K562 (cell line): ENCODE results near the gene DLGAP1. TPM values are rescaled to one million over a fixed set of nuclear protein-coding genes. Genes with fewer than 3 reads are reported as not detected.
A peak's percentile ranks its signal among the peaks of the same experiment; 100 is the strongest.

ENCODE experiments used
- C11orf30 ChIP-seq: fragments of 450-650 bp; IDR thresholded peaks from 2 replicates; pipeline ENCODE4 v1.6.1; 2016; ENCODE audit warnings: low read depth, mild to moderate bottlenecking
- HOXB6 ChIP-seq: fragments of 250-450 bp; sonication (Bioruptor Pico); IDR thresholded peaks from 2 replicates; pipeline ENCODE4 v1.5.1; 2022; ENCODE audit warnings: mild to moderate bottlenecking, borderline replicate concordance
- MBD2 ChIP-seq: sonication (generic); IDR thresholded peaks from 2 replicates; pipeline ENCODE4 v1.6.1; 2016; ENCODE audit warnings: low read depth, borderline replicate concordance
- MEIS2 ChIP-seq: fragments of 450-650 bp; IDR thresholded peaks from 2 replicates; pipeline ENCODE4 v1.6.1; 2014; ENCODE audit warnings: mild to moderate bottlenecking; ENCODE audit not compliant: partially characterized antibody
- NFIC ChIP-seq: fragments of 450-650 bp; IDR thresholded peaks from 2 replicates; pipeline ENCODE4 v1.6.1; 2017; ENCODE audit warnings: mild to moderate bottlenecking, inconsistent platforms
- NR2C2 ChIP-seq, 2 experiments: fragments of 200-800 bp in 1 of 2; sonication (Bioruptor generic) in 1 of 2; sonication (generic) in 1 of 2; formaldehyde crosslinking in 1 of 2; IDR thresholded peaks; 2 replicates each; pipeline versions ENCODE4 v1.6.1 to v1.8.0; 2016 to 2022; ENCODE audit warnings: mild to moderate bottlenecking in 1 of 2, missing compliant biosample characterization in 1 of 2, missing genetic modification characterization in 1 of 2, missing genetic modification reagents in 1 of 2
- POLR2AphosphoS5 ChIP-seq: IDR thresholded peaks from 2 replicates; pipeline ENCODE4 v1.6.1; 2011; ENCODE audit warnings: mild to moderate bottlenecking, low read depth, low read length, moderate library complexity; ENCODE audit not compliant: control insufficient read depth, insufficient read depth
- PPARD ChIP-seq: fragments of 250-450 bp; sonication (Bioruptor Pico); IDR thresholded peaks from 2 replicates; pipeline ENCODE4 v1.8.0; 2022; ENCODE audit warnings: inconsistent platforms, mild to moderate bottlenecking, moderate library complexity
- RFX5 ChIP-seq: IDR thresholded peaks from 2 replicates; pipeline ENCODE4 v1.6.1; 2011; ENCODE audit warnings: low read depth, mild to moderate bottlenecking, improper control_type of control experiment, low read length
- SAFB2 ChIP-seq: fragments of 200-400 bp; formaldehyde crosslinking; IDR thresholded peaks from 2 replicates; pipeline ENCODE4 v1.6.1; 2018; ENCODE audit warnings: borderline replicate concordance, low read length, low read depth, moderate library complexity; ENCODE audit not compliant: severe bottlenecking
- SREBF2 ChIP-seq: sonication (generic); formaldehyde crosslinking; IDR thresholded peaks from 2 replicates; pipeline ENCODE4 v1.4.0; 2020; ENCODE audit warnings: mild to moderate bottlenecking, missing genetic modification reagents
- U2AF2 ChIP-seq: fragments of 200-400 bp; formaldehyde crosslinking; optimal IDR thresholded peaks from 2 replicates; pipeline ENCODE3; 2017; ENCODE audit warnings: low read depth, mild to moderate bottlenecking, low read length
- ZNF175 ChIP-seq: fragments of 200-800 bp; sonication (Bioruptor generic); IDR thresholded peaks from 2 replicates; pipeline ENCODE4 v1.6.1; 2016; ENCODE audit warnings: low read depth, mild to moderate bottlenecking, missing genetic modification characterization, missing compliant biosample characterization
- ZNF282 ChIP-seq: sonication (generic); formaldehyde crosslinking; IDR thresholded peaks from 2 replicates; pipeline ENCODE4 v1.8.1; 2023; ENCODE audit warnings: missing genetic modification reagents
- polyA plus RNA-seq, 8 experiments: library from polyadenylated mRNA; depleted of rRNA in 4 of 8; stranded (reverse) in 5 of 8; unstranded in 3 of 8; fragments of >200 nt; fragmentation: Nextera tagmentation in 2 of 8; fragmentation: Illumina TruSeq in 1 of 8; extraction: Ambion mirVana in 2 of 8; extraction: Trizol in 1 of 8; gene quantifications; 2 replicates each; pipeline versions ENCODE4 v1.2.1 to v1.2.3, GENCODE V29; 2011 to 2014; ENCODE audit warnings: inconsistent platforms in 1 of 8, missing spikeins in 1 of 8
- total RNA-seq, 7 experiments: library from RNA; depleted of rRNA in 6 of 7; stranded (reverse); fragments of >200 nt in 6 of 7; fragmentation: Illumina TruSeq in 2 of 7; extraction: Trizol in 2 of 7; gene quantifications; 2 replicates each; pipeline versions ENCODE4 v1.2.1 to v1.2.3, GENCODE V29; 2011 to 2021; ENCODE audit warnings: low replicate concordance in 1 of 7
- TF ChIP-seq, protein P1 (sequence below): fragments of 250-450 bp; sonication (Bioruptor Pico); IDR thresholded peaks from 2 replicates; pipeline ENCODE4 v1.8.0; 2022; ENCODE audit warnings: moderate library complexity, mild to moderate bottlenecking, inconsistent platforms
- TF ChIP-seq, protein P2 (sequence below): sonication (generic); formaldehyde crosslinking; IDR thresholded peaks from 2 replicates; pipeline ENCODE4 v1.8.1; 2023; ENCODE audit warnings: missing genetic modification reagents, mild to moderate bottlenecking, borderline replicate concordance
- TF ChIP-seq, protein P3 (sequence below): fragments of 250-450 bp; sonication (Bioruptor Pico); IDR thresholded peaks from 2 replicates; pipeline ENCODE4 v1.5.0; 2021; ENCODE audit warnings: mild to moderate bottlenecking, moderate library complexity

DLGAP1 gene
- total and polyA plus RNA-seq, 9 of the 15 experiments (the other 6 are each of a cell fraction or from before 2014, with no cell fraction given): 0.04 to 0.22 (median 0.08) TPM

DNA sequence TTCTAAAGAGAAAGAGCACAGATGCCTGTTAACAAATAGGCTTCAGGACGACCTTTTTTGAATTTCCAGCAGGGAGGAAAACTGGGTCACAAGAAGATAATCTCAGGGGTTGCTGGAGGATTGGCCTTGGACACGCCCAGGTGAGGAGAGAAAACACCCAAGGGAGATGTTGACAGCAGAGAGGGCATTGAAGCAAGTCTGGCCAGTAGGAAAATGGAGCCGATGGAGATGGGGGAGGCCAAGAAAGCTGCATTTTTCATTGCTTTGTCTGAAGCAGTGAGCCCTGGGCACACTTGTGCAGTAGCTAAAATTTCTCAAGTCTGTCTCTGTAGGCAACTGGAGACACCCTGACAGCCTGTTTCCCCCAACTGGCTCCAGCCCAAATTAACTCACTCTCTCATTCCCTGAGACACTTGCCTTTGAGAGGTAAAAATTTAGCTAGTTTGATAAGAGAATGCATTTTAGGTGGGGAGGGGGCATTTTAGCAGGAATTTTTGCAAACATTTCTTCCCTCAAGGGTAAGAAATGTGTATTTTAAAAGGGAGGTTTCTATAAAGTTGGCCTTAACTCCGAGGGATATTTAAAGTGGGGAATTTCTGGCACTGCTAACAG is 839.6 kb downstream of the DLGAP1 start (continued):
- TF ChIP-seq MBD2: no peak
- TF ChIP-seq HOXB6 (CRISPR knock-in tag): no peak
- TF ChIP-seq MEIS2: peak; percentile 20
- TF ChIP-seq SAFB2: no peak
- no peak for TF ChIP-seq ZNF282
- TF ChIP-seq C11orf30: no peak
- no peak for TF ChIP-seq NR2C2 (CRISPR knock-in tag; IDR thresholded peaks at IDR 0.05)
- TF ChIP-seq NR2C2 (tag; IDR thresholded peaks at IDR 0.05): no peak
- no peak for TF ChIP-seq NFIC
- no peak for TF ChIP-seq RFX5
- TF ChIP-seq U2AF2: no peak
- TF ChIP-seq SREBF2: no peak
- TF ChIP-seq POLR2AphosphoS5: no peak
- TF ChIP-seq ZNF175 (CRISPR knock-in tag): 0 out of 2 replicates have a peak, but pooled peaks have one; percentile 21
- TF ChIP-seq PPARD (CRISPR knock-in tag): no peak
- TF ChIP-seq, protein P1, sequence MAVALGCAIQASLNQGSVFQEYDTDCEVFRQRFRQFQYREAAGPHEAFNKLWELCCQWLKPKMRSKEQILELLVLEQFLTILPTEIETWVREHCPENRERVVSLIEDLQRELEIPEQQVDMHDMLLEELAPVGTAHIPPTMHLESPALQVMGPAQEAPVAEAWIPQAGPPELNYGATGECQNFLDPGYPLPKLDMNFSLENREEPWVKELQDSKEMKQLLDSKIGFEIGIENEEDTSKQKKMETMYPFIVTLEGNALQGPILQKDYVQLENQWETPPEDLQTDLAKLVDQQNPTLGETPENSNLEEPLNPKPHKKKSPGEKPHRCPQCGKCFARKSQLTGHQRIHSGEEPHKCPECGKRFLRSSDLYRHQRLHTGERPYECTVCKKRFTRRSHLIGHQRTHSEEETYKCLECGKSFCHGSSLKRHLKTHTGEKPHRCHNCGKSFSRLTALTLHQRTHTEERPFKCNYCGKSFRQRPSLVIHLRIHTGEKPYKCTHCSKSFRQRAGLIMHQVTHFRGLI (CRISPR knock-in tag): no peak
- TF ChIP-seq, protein P2, sequence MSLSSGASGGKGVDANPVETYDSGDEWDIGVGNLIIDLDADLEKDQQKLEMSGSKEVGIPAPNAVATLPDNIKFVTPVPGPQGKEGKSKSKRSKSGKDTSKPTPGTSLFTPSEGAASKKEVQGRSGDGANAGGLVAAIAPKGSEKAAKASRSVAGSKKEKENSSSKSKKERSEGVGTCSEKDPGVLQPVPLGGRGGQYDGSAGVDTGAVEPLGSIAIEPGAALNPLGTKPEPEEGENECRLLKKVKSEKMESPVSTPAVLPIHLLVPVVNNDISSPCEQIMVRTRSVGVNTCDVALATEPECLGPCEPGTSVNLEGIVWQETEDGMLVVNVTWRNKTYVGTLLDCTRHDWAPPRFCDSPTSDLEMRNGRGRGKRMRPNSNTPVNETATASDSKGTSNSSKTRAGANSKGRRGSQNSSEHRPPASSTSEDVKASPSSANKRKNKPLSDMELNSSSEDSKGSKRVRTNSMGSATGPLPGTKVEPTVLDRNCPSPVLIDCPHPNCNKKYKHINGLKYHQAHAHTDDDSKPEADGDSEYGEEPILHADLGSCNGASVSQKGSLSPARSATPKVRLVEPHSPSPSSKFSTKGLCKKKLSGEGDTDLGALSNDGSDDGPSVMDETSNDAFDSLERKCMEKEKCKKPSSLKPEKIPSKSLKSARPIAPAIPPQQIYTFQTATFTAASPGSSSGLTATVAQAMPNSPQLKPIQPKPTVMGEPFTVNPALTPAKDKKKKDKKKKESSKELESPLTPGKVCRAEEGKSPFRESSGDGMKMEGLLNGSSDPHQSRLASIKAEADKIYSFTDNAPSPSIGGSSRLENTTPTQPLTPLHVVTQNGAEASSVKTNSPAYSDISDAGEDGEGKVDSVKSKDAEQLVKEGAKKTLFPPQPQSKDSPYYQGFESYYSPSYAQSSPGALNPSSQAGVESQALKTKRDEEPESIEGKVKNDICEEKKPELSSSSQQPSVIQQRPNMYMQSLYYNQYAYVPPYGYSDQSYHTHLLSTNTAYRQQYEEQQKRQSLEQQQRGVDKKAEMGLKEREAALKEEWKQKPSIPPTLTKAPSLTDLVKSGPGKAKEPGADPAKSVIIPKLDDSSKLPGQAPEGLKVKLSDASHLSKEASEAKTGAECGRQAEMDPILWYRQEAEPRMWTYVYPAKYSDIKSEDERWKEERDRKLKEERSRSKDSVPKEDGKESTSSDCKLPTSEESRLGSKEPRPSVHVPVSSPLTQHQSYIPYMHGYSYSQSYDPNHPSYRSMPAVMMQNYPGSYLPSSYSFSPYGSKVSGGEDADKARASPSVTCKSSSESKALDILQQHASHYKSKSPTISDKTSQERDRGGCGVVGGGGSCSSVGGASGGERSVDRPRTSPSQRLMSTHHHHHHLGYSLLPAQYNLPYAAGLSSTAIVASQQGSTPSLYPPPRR (CRISPR knock-in tag): no peak
- TF ChIP-seq, protein P3, sequence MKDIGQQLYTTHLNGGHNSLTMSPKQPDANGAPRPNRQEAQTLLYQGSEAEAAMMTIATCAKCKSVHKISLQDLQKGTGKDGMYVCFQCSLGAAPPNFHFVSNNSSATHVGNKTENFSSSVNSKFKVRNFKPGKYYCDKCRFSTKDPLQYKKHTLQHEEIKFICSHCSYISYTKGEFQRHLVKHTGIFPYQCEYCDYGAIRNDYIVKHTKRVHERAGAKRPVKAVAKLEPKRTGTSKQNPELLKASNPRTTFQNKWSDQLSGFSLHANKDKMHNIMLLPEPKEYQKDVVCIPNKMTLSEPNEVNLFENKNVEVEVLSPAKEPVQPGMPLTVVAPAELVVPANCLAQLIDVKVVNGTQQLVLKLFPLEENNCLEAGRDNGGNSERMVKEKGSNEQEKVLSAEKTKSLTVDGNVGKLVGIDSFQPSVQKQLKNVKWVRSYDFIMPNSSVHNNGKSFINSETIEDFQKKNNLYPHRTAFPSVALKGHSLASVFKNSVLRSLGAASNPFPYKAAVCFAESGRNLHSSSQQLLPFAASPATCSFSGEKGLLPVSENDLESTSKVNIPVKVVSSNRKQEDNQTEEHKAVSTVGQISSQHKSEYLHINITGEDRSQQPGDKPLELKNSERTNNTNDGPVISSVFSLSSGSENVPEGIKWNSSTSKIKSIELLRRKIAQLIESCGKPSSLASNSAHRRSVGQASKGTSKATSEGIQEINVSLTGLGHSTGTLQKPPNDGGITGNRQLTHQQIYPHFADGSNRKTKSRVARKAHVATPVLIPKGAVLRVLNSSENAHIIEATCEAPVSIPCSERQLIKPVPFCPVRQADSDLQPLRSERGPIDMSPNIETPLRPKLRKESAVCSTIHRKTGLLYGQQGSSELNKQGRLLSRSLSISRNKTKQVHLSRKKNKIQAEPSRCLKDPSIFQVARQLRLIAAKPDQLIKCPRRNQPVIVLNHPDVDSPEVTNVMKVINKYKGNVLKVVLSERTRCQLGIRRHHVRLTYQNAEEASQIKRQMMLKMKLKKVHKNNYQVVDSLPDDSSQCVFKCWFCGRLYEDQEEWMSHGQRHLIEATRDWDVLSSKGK (CRISPR knock-in tag): no peak
